ENCODE measurements around the gene ROPN1L. TPM values are rescaled to one million over a fixed set of nuclear protein-coding genes. Genes with fewer than 3 reads are reported as not detected.

Gene ROPN1L
- total RNA-seq, 1 experiment from 2014 or later: 2.9 TPM

DNA sequence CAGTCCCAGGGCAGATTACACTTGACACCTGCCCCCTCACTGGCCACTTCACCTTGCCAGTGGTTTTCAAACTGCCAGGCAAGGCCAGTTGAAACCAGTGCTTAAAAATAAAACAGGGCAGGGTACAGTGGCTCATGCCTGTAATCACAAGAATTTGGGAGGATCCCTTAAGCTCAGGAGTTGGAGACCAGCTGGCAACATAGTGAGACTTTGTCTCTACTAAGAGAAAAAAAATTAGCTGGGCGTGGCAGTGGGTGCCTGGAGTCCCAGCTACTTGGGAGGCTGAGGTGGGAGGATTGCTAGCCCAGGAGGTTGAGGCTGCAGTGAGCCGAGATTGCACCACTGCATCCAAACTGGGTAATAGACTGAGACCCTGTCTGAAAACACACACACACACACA, 58.1 kb downstream of the ROPN1L start:
- Histone ChIP-seq H3K27me3 (replicated peaks) (no peaks in the 10 kb centered on the region), H3K4me1 (replicated peaks) (peaks cover 3% of the 10 kb centered on the region; the same call in 1 of the 2 replicates)

DNA sequence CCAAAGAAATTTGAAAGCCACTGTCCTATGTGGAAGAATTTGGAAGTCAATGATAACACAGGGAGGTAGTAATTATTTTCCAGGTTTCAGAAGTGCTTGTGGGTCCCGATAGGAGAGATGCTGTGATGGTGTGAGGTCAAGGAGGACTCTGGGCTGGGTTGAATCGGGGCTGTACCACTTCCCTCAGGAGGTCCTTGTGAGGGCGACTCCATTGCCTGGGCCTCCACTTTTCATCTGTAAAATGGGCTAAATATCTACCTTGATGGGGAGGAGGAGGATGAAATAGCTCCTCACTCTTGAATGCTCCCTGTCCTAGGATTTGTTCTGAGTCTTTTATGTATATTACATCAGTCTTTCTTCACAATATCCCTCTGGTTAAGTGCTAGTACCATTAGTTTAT, 59.0 kb downstream of the ROPN1L start:
- DNase-seq (ENCODE audit: low read depth in 1 of 2, low spot score in 2 of 2): no peak
- no peaks in the 10 kb centered on the region for H3K27me3 ChIP-seq (replicated peaks)
- no peak overlapping the region for H3K4me3 ChIP-seq
- no peaks in the 10 kb centered on the region for H3K36me3 ChIP-seq
- H3K4me1 ChIP-seq (replicated peaks): peaks cover 3% of the 10 kb centered on the region; the same call in 1 of the 2 replicates
- no peaks in the 10 kb centered on the region for H3K9me3 ChIP-seq (replicated peaks)
- H3K27ac ChIP-seq: no peak overlapping the region

More for the DNA sequence above, 58.1 kb downstream of the ROPN1L start:
- no peak overlapping the region for H3K4me3 ChIP-seq
- H3K36me3 ChIP-seq: no peaks in the 10 kb centered on the region
- no peak for DNase-seq (ENCODE audit: low read depth in 1 of 2, low spot score in 2 of 2)
- no peak overlapping the region for H3K27ac ChIP-seq
- H3K9me3 ChIP-seq (replicated peaks): no peaks in the 10 kb centered on the region

DNA sequence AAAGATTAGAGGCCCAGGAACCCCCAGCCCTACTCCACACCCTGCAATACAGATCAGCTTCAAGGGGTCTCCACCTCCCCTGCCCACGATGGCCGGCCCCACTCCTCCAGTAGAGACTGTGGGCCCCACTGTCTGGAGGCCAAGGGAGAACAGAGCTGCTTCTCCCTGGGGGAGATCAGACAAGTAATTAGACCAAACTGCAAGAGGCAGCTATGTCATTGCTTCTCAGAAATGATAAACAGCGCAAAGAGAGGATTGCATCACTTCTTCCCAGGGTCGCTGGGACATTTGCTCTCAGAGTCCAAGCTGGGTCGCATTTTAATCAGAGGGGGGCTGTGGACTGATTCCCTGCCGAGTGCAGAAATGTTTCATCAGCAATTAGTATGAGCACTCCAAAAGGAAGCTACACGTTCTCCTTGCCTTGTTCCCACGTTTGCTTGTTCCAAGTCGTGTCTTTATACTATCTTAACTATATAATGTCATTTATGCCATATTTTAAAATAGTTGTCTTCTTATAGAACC, 59.9 kb downstream of the ROPN1L start:
- Histone ChIP-seq H3K27ac (no peak overlapping the region), H3K9me3 (replicated peaks) (no peaks in the 10 kb centered on the region), H3K4me1 (replicated peaks) (peaks cover 3% of the 10 kb centered on the region; the same call in 1 of the 2 replicates), H3K4me3 (no peak overlapping the region), H3K36me3 (no peaks in the 10 kb centered on the region), H3K27me3 (replicated peaks) (no peaks in the 10 kb centered on the region)
- no peak for DNase-seq (ENCODE audit: low read depth in 1 of 2, low spot score in 2 of 2)

DNA sequence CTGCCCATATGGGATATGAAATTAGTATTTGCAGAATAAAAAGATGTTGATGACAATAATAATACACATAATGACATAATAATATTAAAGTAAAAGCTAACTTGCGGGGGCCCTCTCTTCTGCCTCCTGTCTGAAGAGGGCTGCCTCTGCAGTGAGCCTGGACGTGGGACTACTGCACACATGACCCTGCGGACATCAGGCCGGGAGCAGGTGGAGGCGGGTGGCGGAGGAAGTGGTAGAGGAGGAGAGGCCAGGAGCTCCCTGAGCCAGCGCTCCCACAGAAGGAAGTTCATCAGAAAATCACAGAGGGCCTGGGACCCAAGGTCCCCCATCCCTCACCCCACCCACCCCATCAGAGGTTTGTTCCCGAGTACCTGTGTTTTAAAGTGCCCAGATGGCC, 60.5 kb downstream of the ROPN1L start:
- no peak for DNase-seq (ENCODE audit: low read depth in 1 of 2, low spot score in 2 of 2)
- Histone ChIP-seq H3K4me3 (no peak overlapping the region), H3K4me1 (replicated peaks) (peaks cover 3% of the 10 kb centered on the region; the same call in 1 of the 2 replicates), H3K27me3 (replicated peaks) (no peaks in the 10 kb centered on the region), H3K9me3 (replicated peaks) (no peaks in the 10 kb centered on the region), H3K27ac (no peak overlapping the region), H3K36me3 (no peaks in the 10 kb centered on the region)

DNA sequence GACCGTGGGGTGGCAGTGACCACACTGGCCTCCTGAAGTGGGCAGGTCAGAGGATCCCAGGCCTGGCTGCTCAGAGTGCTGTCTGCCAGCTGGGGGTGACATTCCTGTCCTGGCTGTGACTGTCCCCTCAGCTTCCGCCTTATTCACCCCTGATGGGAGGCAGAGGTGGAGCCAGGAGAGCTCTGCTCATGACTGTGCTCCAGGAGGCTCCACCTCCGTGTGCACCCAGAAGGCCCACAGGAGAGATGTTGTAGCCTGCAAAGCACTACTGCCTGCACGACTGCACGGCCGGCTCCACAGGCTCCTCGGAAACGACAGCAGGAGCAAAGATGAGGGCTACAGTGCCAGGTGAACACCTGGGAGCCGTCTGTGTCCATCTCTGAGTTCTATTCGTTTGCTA, 60.9 kb downstream of the ROPN1L start:
- Histone ChIP-seq H3K4me1 (replicated peaks) (peaks cover 4% of the 10 kb centered on the region), H3K27ac (no peak overlapping the region), H3K36me3 (no peaks in the 10 kb centered on the region), H3K9me3 (replicated peaks) (no peaks in the 10 kb centered on the region), H3K4me3 (no peak overlapping the region), H3K27me3 (replicated peaks) (no peaks in the 10 kb centered on the region)
- no peak for DNase-seq (ENCODE audit: low read depth in 1 of 2, low spot score in 2 of 2)

DNA sequence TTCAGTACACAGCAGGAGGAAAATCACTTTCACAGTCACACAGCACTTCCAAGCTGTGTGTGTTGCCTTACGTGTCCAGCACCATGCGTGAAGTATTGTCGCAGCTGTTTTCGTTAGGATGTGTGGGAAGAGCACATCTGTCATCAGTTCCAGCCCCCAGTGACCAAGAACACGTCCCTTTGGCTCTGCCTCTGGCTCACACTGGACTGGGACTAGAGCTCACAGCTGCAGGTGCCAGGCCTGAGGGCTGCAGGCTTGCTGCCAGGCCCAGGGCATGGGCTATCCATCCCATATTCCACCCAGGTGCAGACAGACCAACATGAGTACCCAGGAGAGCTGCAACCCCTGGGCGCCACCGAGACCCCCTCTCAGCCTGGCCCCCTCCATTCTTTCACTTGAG, 61.6 kb downstream of the ROPN1L start:
- H3K4me3 ChIP-seq: no peak overlapping the region

DNA sequence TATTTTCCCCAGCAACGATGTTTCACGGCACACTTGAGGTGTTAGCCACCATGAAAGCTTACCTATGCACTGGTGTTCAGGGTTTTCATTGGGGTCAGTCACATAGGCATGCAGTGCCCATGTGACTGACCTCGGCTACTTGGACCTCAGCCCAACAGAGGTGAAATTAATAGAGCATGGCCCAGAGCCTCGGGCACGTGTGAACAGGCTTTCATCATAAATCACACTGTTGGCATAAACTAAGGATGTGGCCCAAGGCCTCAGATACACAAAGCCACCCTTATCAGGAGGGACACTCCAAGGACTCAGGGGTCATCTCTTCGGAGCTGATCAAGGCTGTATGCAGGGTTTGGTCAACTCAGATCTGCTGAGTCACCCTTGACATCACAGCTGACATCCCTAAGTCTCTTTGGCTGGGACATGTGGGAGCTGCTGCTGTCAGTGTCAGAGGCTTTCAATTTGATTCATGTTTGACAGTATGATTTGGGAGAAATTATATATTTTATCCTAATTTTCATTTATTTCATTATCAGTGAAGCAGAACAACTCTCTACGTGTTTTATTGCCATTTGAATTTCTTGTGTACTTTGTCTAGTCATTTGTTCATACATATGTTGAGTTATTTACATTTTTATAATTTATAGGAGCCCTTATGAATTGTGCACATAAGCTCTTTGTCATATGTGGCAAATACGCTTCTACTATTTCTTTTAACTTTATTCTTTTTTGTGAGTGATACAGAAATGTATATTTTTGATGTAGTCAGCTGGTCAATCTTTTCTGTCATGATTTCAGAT, 62.5 kb downstream of the ROPN1L start:
- H3K4me3 ChIP-seq: no peak overlapping the region
- H3K27me3 ChIP-seq (replicated peaks): no peaks in the 10 kb centered on the region
- H3K4me1 ChIP-seq (replicated peaks): peaks cover 9% of the 10 kb centered on the region
- no peak for DNase-seq (ENCODE audit: low read depth in 1 of 2, low spot score in 2 of 2)
- H3K9me3 ChIP-seq (replicated peaks): no peaks in the 10 kb centered on the region
- no peaks in the 10 kb centered on the region for H3K36me3 ChIP-seq
- H3K27ac ChIP-seq: no peak overlapping the region

More for the DNA sequence above, 61.6 kb downstream of the ROPN1L start:
- no peak overlapping the region for H3K27ac ChIP-seq
- H3K36me3 ChIP-seq: no peaks in the 10 kb centered on the region
- no peaks in the 10 kb centered on the region for H3K27me3 ChIP-seq (replicated peaks)
- no peaks in the 10 kb centered on the region for H3K9me3 ChIP-seq (replicated peaks)
- peaks cover 9% of the 10 kb centered on the region for H3K4me1 ChIP-seq (replicated peaks)
- no peak for DNase-seq (ENCODE audit: low read depth in 1 of 2, low spot score in 2 of 2)

DNA sequence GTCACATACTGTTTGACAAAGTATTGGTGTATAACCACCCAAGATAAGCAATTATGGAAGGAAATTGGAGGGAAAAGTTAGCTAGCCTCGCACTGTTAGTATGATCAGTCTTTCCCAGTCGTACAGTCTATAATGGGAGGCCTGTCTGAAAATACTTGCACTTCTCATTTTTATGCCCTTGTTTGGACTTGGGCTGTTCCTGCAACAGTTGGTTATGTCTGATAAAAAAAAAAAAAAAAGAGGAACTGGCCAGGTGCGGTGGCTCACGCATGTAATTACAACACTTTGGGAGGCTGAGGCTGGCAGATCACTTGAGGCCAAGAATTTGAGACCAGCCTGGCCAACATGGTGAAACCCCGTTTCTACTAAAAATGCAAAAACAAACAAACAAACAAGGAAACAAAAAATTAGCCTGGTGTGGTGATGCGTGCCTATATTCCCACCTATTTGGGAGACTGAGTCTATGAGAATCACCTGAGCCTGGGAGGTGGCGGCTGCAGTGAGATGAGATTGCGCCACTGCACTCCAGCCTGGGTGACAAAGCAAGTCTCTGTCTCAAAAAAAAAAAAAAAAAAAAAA, 63.9 kb downstream of the ROPN1L start:
- no peaks in the 10 kb centered on the region for H3K36me3 ChIP-seq
- H3K27me3 ChIP-seq (replicated peaks): no peaks in the 10 kb centered on the region
- H3K27ac ChIP-seq: no peak overlapping the region
- no peak for DNase-seq (ENCODE audit: low read depth in 1 of 2, low spot score in 2 of 2)
- H3K4me1 ChIP-seq (replicated peaks): peaks cover 9% of the 10 kb centered on the region
- no peak overlapping the region for H3K4me3 ChIP-seq
- no peaks in the 10 kb centered on the region for H3K9me3 ChIP-seq (replicated peaks)

DNA sequence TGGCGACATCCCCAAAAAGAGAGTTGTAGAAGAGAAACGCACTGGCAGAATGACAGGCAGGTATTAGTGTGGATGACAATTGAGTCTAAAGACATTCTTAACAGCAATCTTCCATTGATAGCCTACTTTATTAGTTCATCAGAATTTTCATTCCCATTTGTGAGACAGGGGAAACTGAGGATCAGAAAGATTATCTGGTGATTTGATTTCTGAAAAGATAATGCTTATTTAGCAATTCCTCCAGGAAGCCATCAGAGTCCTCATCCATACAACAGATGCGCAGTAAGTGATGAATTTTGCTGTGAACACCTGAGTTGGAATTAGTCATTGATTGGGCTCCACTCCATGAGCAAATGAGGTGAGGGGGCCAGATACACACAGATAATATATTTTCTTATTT, 64.9 kb downstream of the ROPN1L start:
- H3K36me3 ChIP-seq: no peaks in the 10 kb centered on the region
- H3K27ac ChIP-seq: no peak overlapping the region
- no peaks in the 10 kb centered on the region for H3K9me3 ChIP-seq (replicated peaks)
- no peak overlapping the region for H3K4me3 ChIP-seq
- peaks cover 9% of the 10 kb centered on the region for H3K4me1 ChIP-seq (replicated peaks)
- no peak for DNase-seq (ENCODE audit: low read depth in 1 of 2, low spot score in 2 of 2)
- H3K27me3 ChIP-seq (replicated peaks): no peaks in the 10 kb centered on the region

DNA sequence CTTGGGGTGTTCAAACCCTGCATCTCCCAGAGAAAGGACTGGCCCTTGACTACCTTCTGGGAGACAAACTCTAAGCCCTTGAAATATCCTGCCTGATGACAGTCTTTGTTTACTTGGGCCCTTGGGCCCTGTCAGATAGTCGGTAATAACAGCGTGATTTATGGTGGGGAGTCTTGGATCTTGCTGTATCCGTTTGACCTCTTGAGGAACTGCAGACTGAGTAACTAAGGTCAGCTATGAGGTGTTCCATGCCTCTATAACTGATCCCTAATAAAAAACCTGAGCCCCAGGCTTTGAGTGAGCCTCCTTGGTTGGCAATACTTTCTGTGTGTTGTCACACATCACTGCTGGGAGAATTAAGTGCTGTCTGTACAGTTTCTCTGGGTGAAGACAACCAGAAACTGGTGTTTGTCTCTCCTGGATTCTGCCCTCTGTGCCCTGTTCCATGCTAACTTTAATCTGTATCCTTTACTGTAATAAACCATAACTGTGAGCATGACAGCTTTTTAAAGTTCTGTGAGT, 66.0 kb downstream of the ROPN1L start:
- 0 out of 2 replicates have a peak overlapping the region, but pooled peaks have one; percentile 5 for H3K27ac ChIP-seq
- no peaks in the 10 kb centered on the region for H3K27me3 ChIP-seq (replicated peaks)
- H3K4me1 ChIP-seq (replicated peaks): peaks cover 12% of the 10 kb centered on the region
- H3K36me3 ChIP-seq: no peaks in the 10 kb centered on the region
- no peaks in the 10 kb centered on the region for H3K9me3 ChIP-seq (replicated peaks)
- peak in 1 of 2 experiments; percentile 29 for DNase-seq (ENCODE audit: low read depth in 1 of 2, low spot score in 2 of 2)
- no peak overlapping the region for H3K4me3 ChIP-seq

DNA sequence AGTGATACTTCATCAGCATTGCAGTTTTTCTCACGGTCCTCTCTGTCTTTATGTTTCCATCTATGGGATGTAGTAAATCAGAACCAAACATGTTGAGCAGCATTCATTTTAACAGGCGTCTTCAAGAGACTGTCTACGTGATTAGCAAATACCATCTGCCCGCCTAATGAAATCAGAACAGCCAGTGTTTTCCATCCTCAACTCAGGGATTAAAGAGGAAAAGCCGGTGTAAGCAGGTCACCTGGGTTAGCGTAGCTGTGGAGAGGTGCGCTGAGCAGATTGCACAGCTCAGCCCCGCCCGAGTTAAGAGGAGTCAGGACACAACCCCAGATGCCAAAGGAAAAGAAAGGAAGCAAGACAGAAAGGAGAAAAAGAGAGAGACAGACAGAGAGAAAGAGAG, 67.9 kb downstream of the ROPN1L start:
- H3K4me1 ChIP-seq (replicated peaks): peaks cover 28% of the 10 kb centered on the region
- no peaks in the 10 kb centered on the region for H3K9me3 ChIP-seq (replicated peaks)
- H3K27ac ChIP-seq: no peak overlapping the region
- DNase-seq (ENCODE audit: low read depth in 1 of 2, low spot score in 2 of 2): no peak
- no peak overlapping the region for H3K4me3 ChIP-seq
- H3K36me3 ChIP-seq: no peaks in the 10 kb centered on the region
- H3K27me3 ChIP-seq (replicated peaks): no peaks in the 10 kb centered on the region

DNA sequence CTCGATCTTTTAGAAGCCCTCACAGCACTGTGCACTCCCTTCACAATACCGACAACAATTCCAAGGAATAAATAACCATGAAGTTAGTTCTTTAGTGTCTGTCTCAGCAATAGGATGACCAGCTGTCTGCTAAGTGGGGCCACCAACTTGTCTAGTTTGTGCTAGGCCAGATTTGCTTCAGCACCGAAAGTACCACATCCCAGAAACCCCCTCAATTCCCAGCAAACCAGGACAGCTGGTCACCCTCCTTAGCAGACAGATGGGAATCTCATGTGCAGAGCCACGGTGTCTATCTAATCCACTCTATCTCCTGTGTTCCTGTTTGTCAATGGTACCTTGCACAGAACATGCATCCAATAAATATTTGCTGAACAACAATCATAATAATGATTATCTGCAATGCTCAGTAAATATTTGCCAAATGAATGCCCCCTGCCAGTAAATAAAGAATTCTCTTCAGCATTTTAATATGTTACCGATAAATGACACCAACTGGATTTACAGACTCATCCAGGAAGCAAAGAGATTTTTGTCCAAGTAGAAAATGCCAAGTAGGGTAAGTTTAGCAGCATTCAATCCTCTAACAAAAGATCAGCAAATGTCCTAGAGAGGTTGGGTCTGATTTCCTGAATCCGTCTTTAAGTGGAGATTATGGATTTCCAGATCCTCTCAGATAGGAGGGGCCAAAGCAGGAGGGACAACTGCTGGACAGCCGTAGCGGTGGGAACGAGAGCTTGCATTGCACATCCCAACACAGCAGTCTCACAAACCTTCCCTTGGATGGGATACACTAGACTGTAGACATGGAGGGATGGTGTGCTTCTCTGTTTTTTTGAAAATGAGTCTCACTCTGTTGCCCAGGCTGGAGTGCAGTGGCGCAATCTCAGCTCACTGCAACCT, 70.3 kb downstream of the ROPN1L start:
- Histone ChIP-seq H3K36me3 (no peaks in the 10 kb centered on the region), H3K27me3 (replicated peaks) (no peaks in the 10 kb centered on the region), H3K9me3 (replicated peaks) (no peaks in the 10 kb centered on the region), H3K27ac (no peak overlapping the region), H3K4me3 (no peak overlapping the region), H3K4me1 (replicated peaks) (peaks cover 33% of the 10 kb centered on the region)
- DNase-seq (ENCODE audit: low read depth in 1 of 2, low spot score in 2 of 2): no peak

Data from SJSA1 (cell line).